GM18517 (cell line): Measurements from ENCODE around the gene AGAP1.

ENCODE experiments used
- ATAC-seq: cut with Tn5 transposase; IDR thresholded peaks from one replicate; pipeline ENCODE4 v1.9.1; 2021; ENCODE audit warnings: mild to moderate bottlenecking, moderate library complexity; ENCODE audit not compliant: unreplicated experiment

Gene AGAP1

GRCh38 chr2:235726554-235726953 is 232.7 kb downstream of the AGAP1 start:
- ATAC-seq: no peak

GRCh38 chr2:235727174-235727573 is 233.3 kb downstream of the AGAP1 start:
- ATAC-seq: no peak

- ATAC-seq: no peak
These were observed 234.3 kb downstream of the AGAP1 start for GRCh38 chr2:235727891-235728799.

GRCh38 chr2:235728800-235729556 is 235.1 kb downstream of the AGAP1 start:
- ATAC-seq: no peak

- no peak for ATAC-seq
These were observed 235.7 kb downstream of the AGAP1 start for GRCh38 chr2:235729557-235729947.

- ATAC-seq: no peak
These were observed 236.3 kb downstream of the AGAP1 start for GRCh38 chr2:235730115-235730514.

- no peak for ATAC-seq
These were observed 239.9 kb downstream of the AGAP1 start for GRCh38 chr2:235733761-235734160.

GRCh38 chr2:235734168-235734567 is 240.3 kb downstream of the AGAP1 start:
- ATAC-seq: no peak

- ATAC-seq: no peak
These were observed 240.9 kb downstream of the AGAP1 start for GRCh38 chr2:235734688-235735231.

- ATAC-seq: no peak
These were observed 243.6 kb downstream of the AGAP1 start for GRCh38 chr2:235737396-235737795.

- ATAC-seq: no peak
These were observed 244.0 kb downstream of the AGAP1 start for GRCh38 chr2:235737840-235738239.

GRCh38 chr2:235739704-235740415 is 246.0 kb downstream of the AGAP1 start:
- no peak for ATAC-seq

- no peak for ATAC-seq
These were observed 247.0 kb downstream of the AGAP1 start for GRCh38 chr2:235740821-235741220.

GRCh38 chr2:235744161-235744560 is 250.3 kb downstream of the AGAP1 start:
- ATAC-seq: no peak

- no peak for ATAC-seq
These were observed 251.8 kb downstream of the AGAP1 start for GRCh38 chr2:235745597-235745996.

GRCh38 chr2:235746257-235746934 is 252.6 kb downstream of the AGAP1 start:
- ATAC-seq: peak; percentile 56

GRCh38 chr2:235747001-235747785 is 253.3 kb downstream of the AGAP1 start:
- no peak for ATAC-seq

- no peak for ATAC-seq
These were observed 253.9 kb downstream of the AGAP1 start for GRCh38 chr2:235747786-235748091.

- no peak for ATAC-seq
These were observed 255.4 kb downstream of the AGAP1 start for GRCh38 chr2:235749121-235749770.
